Stimulated activated naive CD4-positive, alpha-beta T cell (primary cell): ENCODE results near the gene SMAD7.
A peak's percentile ranks its signal among the peaks of the same experiment; 100 is the strongest.

ENCODE experiments used
- DNase-seq, 6 experiments: peaks; one replicate each; lab custom pipeline; 2025; lab: John Stamatoyannopoulos, UW

SMAD7 gene

DNA sequence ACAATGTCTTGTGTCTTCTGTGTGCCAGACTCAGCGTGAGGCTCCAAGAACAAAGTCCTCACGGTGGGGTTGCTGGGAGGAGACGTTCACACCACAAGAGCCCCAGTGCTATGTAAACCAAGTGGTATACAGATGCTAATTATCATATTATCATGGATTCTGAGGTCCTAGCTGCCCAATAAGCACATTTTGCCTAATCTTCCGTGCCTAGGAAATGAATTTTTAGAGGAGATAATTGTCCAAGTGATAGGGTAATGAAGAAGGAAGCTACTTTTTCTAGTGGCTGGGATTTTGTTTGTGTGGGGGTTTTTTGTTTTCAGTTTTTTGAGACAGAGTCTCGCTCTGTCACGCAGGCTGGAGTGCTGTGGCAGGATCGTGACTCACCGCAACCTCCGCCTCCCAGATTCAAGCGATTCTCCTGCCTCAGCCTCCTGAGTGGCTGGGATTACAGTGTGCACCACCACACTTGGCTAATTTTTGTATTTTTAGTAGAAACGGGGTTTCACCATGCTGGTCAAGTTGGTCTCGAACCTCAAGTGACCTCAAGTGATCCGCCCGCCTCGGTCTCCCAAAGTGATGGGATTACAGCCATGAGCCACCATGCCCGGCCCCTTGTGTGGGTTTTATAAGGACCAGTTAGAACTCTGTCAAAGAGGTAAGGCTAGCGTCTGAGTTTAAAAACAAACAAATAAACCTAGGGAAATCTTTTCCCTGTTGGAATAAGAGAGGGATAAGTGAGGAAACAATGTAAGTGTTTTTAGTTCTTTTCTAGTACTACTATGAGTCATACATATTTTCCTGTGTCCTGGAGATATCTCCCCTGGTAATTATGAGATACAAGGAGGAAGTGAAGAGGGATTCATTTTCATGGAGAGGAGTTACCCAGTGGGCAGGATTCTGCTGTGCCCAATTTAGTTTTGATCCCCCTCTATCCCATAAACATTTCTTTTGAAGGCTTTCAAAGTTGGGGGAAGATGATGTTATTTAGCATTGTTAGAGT is 9.5 kb upstream of the SMAD7 start:
- DNase-seq, result no peak

- DNase-seq, result no peak
These were observed 8.8 kb upstream of the SMAD7 start for GRCh38 chr18:48959551-48959920.

DNA sequence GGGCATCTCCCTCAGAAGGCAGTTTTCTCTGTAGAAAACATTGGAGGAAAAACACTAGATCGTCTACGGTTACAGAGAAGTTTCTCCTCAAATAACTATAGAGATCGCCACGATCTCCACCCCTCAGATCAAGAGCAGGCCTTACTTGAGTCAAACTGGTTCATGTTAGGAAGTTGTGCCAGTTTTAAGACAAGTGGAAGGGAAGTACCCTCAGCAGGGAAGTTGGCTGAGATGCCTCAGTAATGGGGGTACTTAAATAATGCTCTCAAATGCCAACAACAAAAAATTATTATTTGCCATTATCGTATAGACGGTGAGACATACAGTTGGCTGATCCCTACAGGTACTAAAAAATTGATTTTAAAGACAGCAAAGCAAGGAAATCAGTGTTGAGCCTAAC is 8.2 kb upstream of the SMAD7 start:
- no peak for DNase-seq

DNA sequence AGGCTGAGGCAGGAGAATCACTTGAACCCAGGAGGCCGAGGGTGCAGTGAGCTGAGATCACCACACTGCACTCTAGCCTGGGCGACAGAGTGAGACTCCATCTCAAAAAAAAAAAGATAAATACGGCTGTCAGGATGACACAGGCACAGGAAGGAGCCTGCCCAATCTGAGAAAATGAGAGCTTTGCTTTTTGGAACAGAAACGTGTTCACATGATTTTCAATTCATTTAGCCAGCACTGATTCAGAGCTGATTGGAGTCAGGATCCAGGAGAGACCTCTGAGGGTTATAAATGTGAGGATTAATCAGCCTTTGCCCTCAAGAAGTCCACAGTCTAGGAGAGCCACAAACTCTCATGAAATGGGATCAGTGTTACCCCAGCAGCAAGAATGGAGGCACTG is 6.9 kb upstream of the SMAD7 start:
- DNase-seq, result no peak

DNA sequence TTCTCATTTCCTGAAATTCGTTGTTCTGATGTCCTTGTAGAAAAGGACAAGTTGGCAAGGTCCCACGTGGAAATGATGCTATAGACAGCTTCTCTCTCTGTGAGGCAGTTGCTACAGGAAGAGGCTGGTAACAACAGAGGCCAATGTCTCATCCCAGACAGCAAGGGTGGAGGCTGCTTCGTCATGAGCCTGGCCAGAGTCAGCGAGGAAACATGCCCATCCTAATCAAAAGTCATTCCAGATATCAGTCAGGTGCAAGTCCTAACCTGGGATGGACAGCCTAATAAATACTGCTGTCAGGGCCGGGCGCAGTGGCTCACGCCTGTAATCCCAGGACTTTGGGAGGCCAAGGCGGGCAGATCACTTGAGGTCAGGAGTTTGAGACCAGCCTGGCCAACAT is 6.4 kb upstream of the SMAD7 start:
- no peak for DNase-seq

DNA sequence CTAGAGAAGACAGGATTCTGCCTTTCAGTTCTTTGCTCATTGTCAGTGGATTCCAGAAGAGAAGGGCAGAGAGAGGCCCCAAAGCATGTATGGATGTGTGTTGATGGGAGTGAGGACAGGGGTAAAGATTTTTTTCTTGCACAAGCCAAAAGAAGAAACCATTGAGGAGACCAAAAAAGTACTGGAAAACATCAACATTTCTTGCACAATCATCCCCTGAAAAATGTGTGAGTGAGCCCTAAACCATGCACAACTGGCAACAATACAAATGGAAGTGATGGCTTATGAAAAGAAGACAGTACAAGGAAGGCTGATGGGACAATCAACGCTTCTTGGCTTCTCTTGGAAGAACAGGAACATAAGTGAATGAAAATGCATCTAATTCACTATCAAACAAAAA is 5.6 kb upstream of the SMAD7 start:
- DNase-seq, result no peak

- DNase-seq, result no peak
These were observed 5.1 kb upstream of the SMAD7 start for GRCh38 chr18:48955830-48956261.

- DNase-seq, result no peak
These were observed 4.4 kb upstream of the SMAD7 start for GRCh38 chr18:48954886-48955819.

DNA sequence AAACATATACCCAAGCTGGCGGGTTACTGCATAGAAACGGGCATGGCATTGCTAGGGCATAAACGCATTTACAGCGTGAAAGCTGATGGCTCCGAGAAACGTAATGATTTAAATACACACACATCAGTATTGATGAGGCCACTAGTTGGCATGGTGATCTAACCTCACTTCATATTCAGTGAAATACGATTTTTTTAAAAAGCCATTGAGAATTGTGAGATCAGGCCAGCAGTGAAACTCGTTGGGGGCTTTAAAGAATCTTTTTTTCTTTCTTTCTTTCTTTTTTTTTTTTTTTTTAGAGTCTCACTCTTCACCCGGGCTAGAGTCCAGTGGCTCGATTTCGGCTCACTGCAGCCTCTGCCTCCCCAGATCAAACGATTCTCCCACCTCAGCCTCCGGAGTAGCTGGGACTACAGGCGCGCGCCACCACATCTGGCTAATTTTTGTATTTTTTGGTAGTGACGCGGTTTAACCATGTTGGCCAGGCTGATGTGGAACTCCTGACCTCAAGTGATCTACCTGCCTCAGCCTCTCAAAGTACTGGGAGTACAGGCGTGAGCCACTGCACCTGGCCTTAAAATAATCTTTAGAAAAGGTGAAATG is 2.4 kb upstream of the SMAD7 start:
- peak in 2 of 6 experiments; percentile 60 to 68 for DNase-seq

GRCh38 chr18:48952287-48953103 is 1.7 kb upstream of the SMAD7 start:
- DNase-seq, result peak; percentile 35 to 79 (median 54)

DNA sequence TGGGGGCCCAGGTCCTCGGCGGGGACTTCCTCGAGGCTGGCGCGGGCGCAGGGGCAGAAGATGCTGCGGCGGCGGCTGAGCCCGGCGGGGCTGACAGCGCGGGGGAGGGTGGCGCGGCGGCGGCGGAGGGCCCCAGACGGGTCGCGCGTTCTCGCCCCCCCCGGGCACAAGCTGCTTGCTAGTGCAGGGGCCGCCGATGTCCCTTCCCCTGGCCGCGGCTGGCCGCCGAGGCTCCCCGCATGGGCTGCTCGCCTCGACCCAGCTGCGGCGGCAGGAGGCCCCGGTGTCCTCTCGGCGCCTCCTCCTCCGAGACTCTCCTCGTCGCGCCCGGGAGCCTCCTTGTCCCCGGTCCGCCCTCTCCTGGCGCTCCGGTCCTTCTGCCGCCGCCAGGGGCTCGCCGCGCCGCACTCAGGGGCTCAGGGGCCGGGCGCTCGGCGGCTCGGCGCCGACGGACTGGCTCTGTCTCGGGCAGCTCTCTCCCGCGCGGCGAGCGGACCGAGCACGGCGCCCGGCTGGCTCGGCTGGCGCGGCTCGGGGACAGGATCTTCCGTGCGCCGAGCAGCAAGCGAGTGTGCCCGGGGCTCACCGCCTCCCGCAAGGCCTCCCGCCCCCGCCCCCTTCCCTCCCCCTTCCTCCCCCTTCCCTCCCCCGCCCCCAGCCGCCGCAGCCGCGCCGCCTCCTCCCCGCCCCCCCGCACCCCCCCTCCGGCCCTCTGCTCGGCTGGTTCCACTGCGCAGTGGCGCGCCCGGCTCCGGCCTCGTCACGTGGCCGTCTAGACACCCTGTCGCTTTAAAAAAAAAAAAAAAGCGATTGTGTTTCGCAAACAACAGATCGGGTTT is 902 bp upstream of the SMAD7 start:
- DNase-seq, result peak; percentile 57 to 78 (median 69)

DNA sequence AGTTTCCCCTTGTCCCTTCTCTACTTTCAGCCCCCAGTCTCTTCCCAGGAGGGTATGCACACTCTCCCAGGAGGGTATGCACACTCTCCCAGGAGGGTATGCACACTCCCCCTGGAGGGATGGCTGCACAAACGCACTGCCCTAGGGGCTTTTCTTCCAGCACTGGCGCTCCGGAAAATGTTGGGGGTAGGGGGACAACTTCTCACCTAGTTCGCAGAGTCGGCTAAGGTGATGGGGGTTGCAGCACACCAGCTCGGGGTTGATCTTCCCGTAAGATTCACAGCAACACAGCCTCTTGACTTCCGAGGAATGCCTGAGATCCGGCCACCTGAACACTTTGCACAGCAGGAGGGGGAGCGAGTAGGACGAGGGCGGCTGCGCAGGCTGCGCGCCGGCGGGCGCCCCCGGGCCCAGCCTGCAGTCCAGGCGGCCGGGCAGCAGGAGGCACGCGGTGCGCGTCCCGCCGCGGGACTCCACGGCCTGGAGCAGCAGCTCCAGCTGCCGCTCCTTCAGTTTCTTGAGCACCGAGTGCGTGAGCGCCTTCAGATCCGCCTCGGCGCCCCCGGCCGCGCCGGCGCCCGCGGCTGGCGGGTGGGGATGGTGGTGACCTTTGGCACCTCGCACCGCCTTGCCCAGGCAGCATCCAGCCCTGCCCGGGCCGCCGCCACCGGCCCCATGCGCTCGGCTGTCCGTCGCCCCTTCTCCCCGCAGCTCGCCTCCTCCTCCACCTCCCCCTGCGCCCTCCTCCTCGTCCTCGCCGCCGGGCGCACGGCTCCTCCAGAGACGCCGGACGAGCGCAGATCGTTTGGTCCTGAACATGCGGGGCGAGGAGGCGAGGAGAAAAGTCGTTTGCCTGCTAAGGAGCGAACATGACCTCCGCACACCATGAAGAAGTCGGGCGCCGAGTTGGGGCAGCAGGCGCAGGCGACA is 894 bp downstream of the SMAD7 start:
- DNase-seq, result peak in 4 of 6 experiments; percentile 16 to 60 (median 42)

DNA sequence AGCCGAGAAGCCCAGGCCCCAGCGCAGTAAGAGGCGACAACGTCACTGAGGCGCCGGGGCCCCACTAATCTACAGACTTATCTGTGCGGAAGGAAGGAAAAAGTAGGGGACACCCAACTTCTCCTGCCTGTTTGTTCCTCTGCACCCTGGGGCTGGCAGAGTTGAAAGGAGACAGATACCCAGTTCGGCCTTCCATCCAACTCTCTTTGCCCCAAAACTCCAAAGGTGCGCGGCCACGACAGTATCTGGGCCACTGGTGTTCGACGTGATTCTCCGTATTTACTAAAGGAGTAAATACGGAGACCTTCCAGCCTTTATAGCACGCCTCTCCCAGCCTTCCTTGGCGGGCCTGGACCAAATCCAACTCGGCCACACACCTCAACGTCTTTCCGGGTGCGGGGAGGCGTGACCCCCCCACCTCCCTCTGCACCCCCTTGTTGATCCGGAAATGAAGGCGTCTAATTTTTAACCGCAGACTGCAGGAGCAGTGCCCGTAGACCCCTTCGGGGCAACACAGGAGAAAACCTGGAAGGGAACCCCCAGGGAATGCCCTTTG is 1.6 kb downstream of the SMAD7 start:
- peak; percentile 30 to 53 (median 38) for DNase-seq

- peak; percentile 15 to 52 (median 30) for DNase-seq
These were observed 2.4 kb downstream of the SMAD7 start for GRCh38 chr18:48948112-48949049.

GRCh38 chr18:48947560-48947959 is 3.2 kb downstream of the SMAD7 start:
- DNase-seq, result no peak

- no peak for DNase-seq
These were observed 3.7 kb downstream of the SMAD7 start for GRCh38 chr18:48947092-48947491.

DNA sequence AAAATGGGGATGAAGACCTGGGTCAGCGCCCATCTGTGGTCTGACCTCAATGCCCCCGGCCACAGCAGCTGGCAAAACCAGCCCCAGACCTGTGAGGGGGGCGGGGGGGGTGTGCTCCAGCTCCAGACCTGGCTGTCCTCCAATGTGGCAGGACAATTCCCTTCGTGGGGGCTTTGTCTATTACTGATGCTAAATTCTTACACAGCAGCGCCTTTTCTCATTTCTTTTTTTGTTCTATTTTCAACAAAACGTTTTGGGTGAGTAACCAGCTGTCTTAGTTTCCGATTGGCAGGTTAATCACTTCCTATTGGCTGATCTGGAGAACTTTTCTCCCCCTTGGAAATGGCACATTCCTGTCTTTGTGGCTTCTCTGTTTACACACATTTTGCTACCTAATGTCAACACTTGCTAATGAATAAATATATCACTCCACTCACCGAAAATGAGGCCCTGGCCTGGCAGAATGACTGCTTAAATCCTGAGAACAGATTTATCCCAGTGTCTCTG is 4.4 kb downstream of the SMAD7 start:
- DNase-seq, result no peak

GRCh38 chr18:48945953-48946217 is 4.9 kb downstream of the SMAD7 start:
- DNase-seq, result no peak
